K562 (cell line): ENCODE results near the gene SALL3. TPM values are rescaled to one million over a fixed set of nuclear protein-coding genes. Genes with fewer than 3 reads are reported as not detected.

Experiments used
- ATAC-seq: fragments of 200-7000 bp; cut with Tn5 transposase; 3 replicates; pipeline ENCODE4 v1.9.1; 2020; ENCODE audit warnings: moderate library complexity
- BruUV-seq: library from RNA; stranded (reverse); fragments of 400-500 nt; replicated peaks from 2 replicates; lab custom pipeline; 2021; lab: Mats Ljungman, UMichigan
- CTCF ChIA-PET: fragments of 300-600 bp; formaldehyde crosslinking; extraction: SDS; loops from one replicate; lab custom pipeline; 2021; ENCODE audit warnings: low intra/inter-chr PET ratio; lab: Yijun Ruan, JAX
- POLR2A ChIA-PET: fragments of 300-600, 350-650 bp; sonication (Branson Sonifier 250); formaldehyde crosslinking; extraction: SDS; loops from one replicate; lab custom pipeline; 2021; ENCODE audit warnings: antibody characterized with exemption, inconsistent platforms; lab: Yijun Ruan, JAX
- DNase-seq, 4 experiments: peaks; one replicate each; pipeline versions ENCODE4 v3.0.0 to v3.0.0-alpha.2; 2011 to 2018; ENCODE audit warnings: low spot score in 3 of 4, mixed read lengths in 3 of 4; ENCODE audit errors: extremely low read depth in 1 of 4
- FAIRE-seq: peaks from 2 replicates; lab custom pipeline; 2011; peaks lifted over from hg19 to GRCh38; lab: Jason Lieb, UNC
- H2AFZ ChIP-seq: 2 replicates; pipeline ENCODE4 v1.6.0; 2011; ENCODE audit warnings: low read depth, low read length, control low read depth, inconsistent platforms
- H3K27ac ChIP-seq: fragments of 200-600 bp; 3 replicates; pipeline ENCODE4 v1.8.0; 2011; ENCODE audit warnings: low read depth, mild to moderate bottlenecking, control low read depth, inconsistent platforms, low read length, moderate library complexity, mixed read lengths; ENCODE audit errors: extremely low read depth
- H3K27me3 ChIP-seq, 2 experiments: fragments of 300-600 bp in 1 of 2; 2 replicates in 1 of 2; 3 replicates in 1 of 2; pipeline versions ENCODE4 v1.6.0 to v1.8.0; 2011; ENCODE audit warnings: inconsistent platforms in 2 of 2, low read length in 2 of 2, mild to moderate bottlenecking in 1 of 2, mixed read lengths in 1 of 2, moderate library complexity in 1 of 2; ENCODE audit not compliant: control insufficient read depth in 2 of 2, insufficient read depth in 2 of 2
- H3K36me3 ChIP-seq: fragments of 300-600 bp; 3 replicates; pipeline ENCODE4 v1.8.0; 2011; ENCODE audit warnings: mild to moderate bottlenecking, low read length, inconsistent platforms; ENCODE audit not compliant: control insufficient read depth, insufficient read depth
- H3K4me1 ChIP-seq, 2 experiments: fragments of 200-600 bp in 1 of 2; replicated peaks in 1 of 2; 2 replicates in 1 of 2; 3 replicates in 1 of 2; pipeline versions ENCODE4 v1.5.1 to v1.8.0; 2011; ENCODE audit warnings: inconsistent platforms in 2 of 2, low read length in 2 of 2, mild to moderate bottlenecking in 1 of 2, mixed read lengths in 1 of 2, moderate library complexity in 1 of 2; ENCODE audit not compliant: control insufficient read depth in 2 of 2, insufficient read depth in 2 of 2
- H3K4me2 ChIP-seq: 2 replicates; pipeline ENCODE4 v1.6.1; 2011; ENCODE audit warnings: low read length, control low read depth, inconsistent platforms, mixed read lengths; ENCODE audit not compliant: insufficient read depth
- H3K4me3 ChIP-seq: fragments of 200-600 bp; sonication (generic), shearing (Covaris generic); 2 replicates; pipeline ENCODE4 v1.5.1; 2016; ENCODE audit warnings: control low read depth, inconsistent platforms
- H3K79me2 ChIP-seq: fragments of 200-600 bp; 3 replicates; pipeline ENCODE4 v1.8.0; 2011; ENCODE audit warnings: low read length, inconsistent platforms; ENCODE audit not compliant: control insufficient read depth, insufficient read depth
- H3K9ac ChIP-seq, 2 experiments: 2 replicates each; pipeline versions ENCODE4 v1.6.0 to v1.6.1; 2011; ENCODE audit warnings: low read depth in 2 of 2, low read length in 2 of 2, control low read depth in 1 of 2, inconsistent platforms in 1 of 2, mild to moderate bottlenecking in 1 of 2, mixed read lengths in 1 of 2; ENCODE audit not compliant: insufficient read depth in 1 of 2
- H3K9me1 ChIP-seq: one replicate; pipeline ENCODE4 v1.6.0; 2011; ENCODE audit warnings: inconsistent platforms, mild to moderate bottlenecking, low read length, moderate library complexity; ENCODE audit not compliant: control insufficient read depth, insufficient read depth
- H3K9me3 ChIP-seq: replicated peaks from 2 replicates; pipeline ENCODE4 v1.5.1; 2011; ENCODE audit warnings: low read depth, low read length, inconsistent platforms; ENCODE audit not compliant: control insufficient read depth, insufficient read depth
- H4K20me1 ChIP-seq: replicated peaks from 2 replicates; pipeline ENCODE4 v1.6.1; 2011; ENCODE audit warnings: low read length, inconsistent platforms, mixed read lengths; ENCODE audit not compliant: control insufficient read depth, insufficient read depth
- KDM5B ChIP-seq: fragments of 200-600 bp; sonication (generic); IDR thresholded peaks from 2 replicates; pipeline ENCODE4 v1.6.1; 2012; ENCODE audit warnings: low read depth, mild to moderate bottlenecking, moderate library complexity, low read length, control low read depth, inconsistent platforms; ENCODE audit not compliant: insufficient replicate concordance
- LEF1 ChIP-seq: fragments of 450-650 bp; IDR thresholded peaks from 2 replicates; pipeline ENCODE4 v1.6.1; 2016; ENCODE audit warnings: mild to moderate bottlenecking
- ZNF561 ChIP-seq: fragments of 450-650 bp; formaldehyde crosslinking; conservative IDR thresholded peaks from 2 replicates; pipeline ENCODE4 v1.4.0; 2020; ENCODE audit warnings: mild to moderate bottlenecking, moderate library complexity
- WGBS: fragments of 100-300 bp; shearing (Covaris generic); methylation state at CpG from one replicate; pipeline ENCODE4 v1.1.6; 2016; ENCODE audit warnings: low coverage, mixed read lengths; ENCODE audit not compliant: insufficient coverage; ENCODE audit errors: missing lambda C conversion rate; 5-methylcytosine and 5-hydroxymethylcytosine counted together
- in situ Hi-C: fragments of 300-500 bp; cut with MboI; formaldehyde crosslinking; loops from 4 replicates; pipeline ENCODE4 v1.15.0; 2018; ENCODE audit warnings: inconsistent platforms, mixed read lengths
- intact Hi-C: fragments of 100-400 bp; cut with micrococcal nuclease; formaldehyde crosslinking; loops from 2 replicates; pipeline ENCODE4 v1.14.2; 2022
- polyA plus RNA-seq, 8 experiments: library from polyadenylated mRNA; depleted of rRNA in 4 of 8; stranded (reverse) in 5 of 8; unstranded in 3 of 8; fragments of >200 nt; fragmentation: Nextera tagmentation in 2 of 8; fragmentation: Illumina TruSeq in 1 of 8; extraction: Ambion mirVana in 2 of 8; extraction: Trizol in 1 of 8; gene quantifications; 2 replicates each; pipeline versions ENCODE4 v1.2.1 to v1.2.3, GENCODE V29; 2011 to 2014; ENCODE audit warnings: inconsistent platforms in 1 of 8, missing spikeins in 1 of 8
- total RNA-seq, 7 experiments: library from RNA; depleted of rRNA in 6 of 7; stranded (reverse); fragments of >200 nt in 6 of 7; fragmentation: Illumina TruSeq in 2 of 7; extraction: Trizol in 2 of 7; gene quantifications; 2 replicates each; pipeline versions ENCODE4 v1.2.1 to v1.2.3, GENCODE V29; 2011 to 2021; ENCODE audit warnings: low replicate concordance in 1 of 7
- TF ChIP-seq, protein P1 (sequence below): fragments of 250-450 bp; sonication (Bioruptor Pico); IDR thresholded peaks from 2 replicates; pipeline ENCODE4 v1.8.0; 2022; ENCODE audit warnings: moderate library complexity, mild to moderate bottlenecking, inconsistent platforms
- TF ChIP-seq, protein P2 (sequence below), 2 experiments: fragments of 450-650 bp; conservative IDR thresholded peaks; 2 replicates each; pipeline ENCODE4 v1.6.1; 2017; ENCODE audit warnings: mild to moderate bottlenecking in 2 of 2, moderate library complexity in 2 of 2

The SALL3 gene
- total and polyA plus RNA-seq, 9 of the 15 experiments (the other 6 are each of a cell fraction or from before 2014, with no cell fraction given): not detected

DNA sequence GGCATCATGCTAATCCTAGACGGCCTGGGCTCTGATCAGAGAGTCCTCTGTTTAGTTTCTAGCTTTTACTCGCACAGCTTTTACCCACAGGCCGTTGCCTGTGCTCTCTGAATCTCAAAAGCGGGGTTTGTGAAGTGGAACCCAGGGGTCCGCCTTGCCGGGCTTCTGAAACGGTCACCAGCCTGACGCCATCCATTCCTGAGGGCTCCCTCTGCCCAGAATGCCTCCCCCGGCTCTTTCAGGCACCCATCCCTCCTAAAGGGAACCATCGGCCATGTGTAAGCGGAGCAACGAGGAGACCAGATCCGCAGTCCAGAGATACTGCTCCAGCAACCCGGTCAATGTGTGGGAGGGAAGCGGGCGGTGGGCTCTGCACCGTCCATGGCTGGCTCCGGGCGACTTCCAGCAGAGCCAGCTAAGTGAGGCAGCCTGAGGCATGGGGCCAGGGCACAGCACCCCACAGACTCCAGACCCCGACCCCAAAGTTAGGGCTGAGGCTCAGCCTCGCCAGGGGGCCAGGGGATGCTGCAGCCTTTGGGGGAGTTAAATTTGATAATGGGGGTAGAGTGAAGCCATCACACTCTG is 28.8 kb downstream of the SALL3 start:
- Histone ChIP-seq H3K36me3 (no peaks in the 10 kb centered on the region), H3K4me2 (no peak overlapping the region), H3K9ac (no peak overlapping the region), H4K20me1 (no peaks in the 10 kb centered on the region), H3K9me3 (no peaks in the 10 kb centered on the region), H3K4me3 (no peak overlapping the region), H2AFZ (no peak overlapping the region), H3K4me1 (no peaks in the 10 kb centered on the region; a peak in 1 of 5 replicates), H3K79me2 (no peaks in the 10 kb centered on the region), H3K27me3 (peaks cover 10 to 53% of the 10 kb centered on the region in 2 experiments; a peak in 4 of 5 replicates)
- DNase-seq (no peak), ATAC-seq (no peak), FAIRE-seq (no peak)
- CTCF ChIA-PET: no interaction called here
- WGBS: 1% methylated on average over 10 of the region's 21 CpGs
- in situ Hi-C loops: no loop called here
- TF ChIP-seq, protein P1, sequence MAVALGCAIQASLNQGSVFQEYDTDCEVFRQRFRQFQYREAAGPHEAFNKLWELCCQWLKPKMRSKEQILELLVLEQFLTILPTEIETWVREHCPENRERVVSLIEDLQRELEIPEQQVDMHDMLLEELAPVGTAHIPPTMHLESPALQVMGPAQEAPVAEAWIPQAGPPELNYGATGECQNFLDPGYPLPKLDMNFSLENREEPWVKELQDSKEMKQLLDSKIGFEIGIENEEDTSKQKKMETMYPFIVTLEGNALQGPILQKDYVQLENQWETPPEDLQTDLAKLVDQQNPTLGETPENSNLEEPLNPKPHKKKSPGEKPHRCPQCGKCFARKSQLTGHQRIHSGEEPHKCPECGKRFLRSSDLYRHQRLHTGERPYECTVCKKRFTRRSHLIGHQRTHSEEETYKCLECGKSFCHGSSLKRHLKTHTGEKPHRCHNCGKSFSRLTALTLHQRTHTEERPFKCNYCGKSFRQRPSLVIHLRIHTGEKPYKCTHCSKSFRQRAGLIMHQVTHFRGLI (CRISPR knock-in tag): no peak
- TF ChIP-seq LEF1 (no peak), ZNF561 (CRISPR knock-in tag) (no peak), KDM5B (no peak)
- TF ChIP-seq, protein P2, sequence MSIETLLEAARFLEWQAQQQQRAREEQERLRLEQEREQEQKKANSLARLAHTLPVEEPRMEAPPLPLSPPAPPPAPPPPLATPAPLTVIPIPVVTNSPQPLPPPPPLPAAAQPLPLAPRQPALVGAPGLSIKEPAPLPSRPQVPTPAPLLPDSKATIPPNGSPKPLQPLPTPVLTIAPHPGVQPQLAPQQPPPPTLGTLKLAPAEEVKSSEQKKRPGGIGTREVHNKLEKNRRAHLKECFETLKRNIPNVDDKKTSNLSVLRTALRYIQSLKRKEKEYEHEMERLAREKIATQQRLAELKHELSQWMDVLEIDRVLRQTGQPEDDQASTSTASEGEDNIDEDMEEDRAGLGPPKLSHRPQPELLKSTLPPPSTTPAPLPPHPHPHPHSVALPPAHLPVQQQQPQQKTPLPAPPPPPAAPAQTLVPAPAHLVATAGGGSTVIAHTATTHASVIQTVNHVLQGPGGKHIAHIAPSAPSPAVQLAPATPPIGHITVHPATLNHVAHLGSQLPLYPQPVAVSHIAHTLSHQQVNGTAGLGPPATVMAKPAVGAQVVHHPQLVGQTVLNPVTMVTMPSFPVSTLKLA (conservative IDR thresholded peaks at IDR 0.05): no peak
- TF ChIP-seq, all 486 proteins: peak for 0
- intact Hi-C loops: no loop called here
- Histone ChIP-seq H3K27ac (no peak overlapping the region), H3K9me1 (no peaks in the 10 kb centered on the region)
- POLR2A ChIA-PET: no interaction called here
- no TSS peak for BruUV-seq
